HG03342 (cell line): ENCODE measurements around the gene TEAD1.

Experiments used
- ATAC-seq: cut with Tn5 transposase; IDR thresholded peaks from one replicate; pipeline ENCODE4 v1.9.1; 2021; ENCODE audit warnings: mild to moderate bottlenecking, moderate library complexity; ENCODE audit not compliant: unreplicated experiment

Gene TEAD1

GRCh38 chr11:12784987-12785386 lies 110.8 kb downstream of the TEAD1 start:
- no peak for ATAC-seq

GRCh38 chr11:12785901-12786300 lies 111.7 kb downstream of the TEAD1 start:
- ATAC-seq: no peak

- ATAC-seq: no peak
These were observed 112.2 kb downstream of the TEAD1 start for GRCh38 chr11:12786450-12786849.

DNA sequence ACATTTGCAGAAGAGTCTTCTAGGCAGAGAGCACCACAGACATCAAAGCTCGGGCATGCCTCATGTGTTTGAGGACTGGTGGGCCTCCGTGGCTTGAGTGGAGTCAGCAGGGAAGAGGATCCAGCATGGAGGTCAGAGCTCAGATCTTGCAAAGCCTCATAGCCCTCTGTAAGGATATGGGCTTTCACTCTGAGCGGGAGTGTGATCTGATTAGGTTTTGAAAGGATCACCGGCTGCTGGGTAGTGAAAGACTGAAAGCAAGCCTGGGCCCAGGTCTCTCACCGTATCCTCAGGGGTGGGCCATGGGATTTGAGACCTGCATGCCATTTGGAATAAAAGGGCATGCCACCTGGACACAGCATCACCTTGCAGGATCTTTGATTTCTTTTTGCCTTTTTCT lies 112.7 kb downstream of the TEAD1 start:
- ATAC-seq: no peak

GRCh38 chr11:12787847-12788246 lies 113.6 kb downstream of the TEAD1 start:
- no peak for ATAC-seq

GRCh38 chr11:12789054-12789453 lies 114.8 kb downstream of the TEAD1 start:
- ATAC-seq: no peak

GRCh38 chr11:12789596-12790215 lies 115.5 kb downstream of the TEAD1 start:
- ATAC-seq: no peak

DNA sequence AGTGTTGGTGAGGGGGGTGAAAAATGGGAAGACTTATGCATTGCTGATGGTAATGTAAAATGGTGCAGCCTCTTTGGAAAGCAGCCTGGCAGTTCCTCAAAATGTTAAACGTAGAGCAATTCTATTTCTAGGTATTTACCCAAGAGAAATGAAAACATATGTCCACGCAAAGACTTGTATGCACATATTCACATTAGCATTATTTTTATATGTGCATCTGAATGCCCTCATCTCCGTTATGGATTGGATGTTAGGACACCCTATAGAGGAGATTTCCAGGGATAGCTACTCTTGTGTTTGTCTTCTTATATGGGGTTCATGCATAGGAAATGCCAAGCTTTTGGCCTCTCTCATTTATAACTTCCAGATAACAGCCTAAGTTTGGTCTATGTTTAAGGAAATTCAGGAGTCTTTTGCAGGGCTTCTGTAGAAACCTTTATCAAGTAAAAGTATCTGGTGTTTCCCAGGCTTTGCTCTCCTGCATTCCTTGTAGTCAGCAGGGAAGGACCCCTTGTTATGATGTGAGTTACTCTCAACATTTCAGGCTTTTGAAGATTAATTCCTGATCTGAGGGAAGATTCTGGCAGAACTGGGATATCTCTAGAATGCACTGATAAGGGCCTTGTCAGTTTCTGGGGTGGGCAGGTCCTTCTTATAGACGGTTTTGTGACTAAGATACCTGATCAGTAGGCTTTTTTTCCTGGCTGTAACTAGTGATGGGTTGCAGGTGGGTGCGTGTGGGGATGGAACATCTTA lies 116.8 kb downstream of the TEAD1 start:
- no peak for ATAC-seq

DNA sequence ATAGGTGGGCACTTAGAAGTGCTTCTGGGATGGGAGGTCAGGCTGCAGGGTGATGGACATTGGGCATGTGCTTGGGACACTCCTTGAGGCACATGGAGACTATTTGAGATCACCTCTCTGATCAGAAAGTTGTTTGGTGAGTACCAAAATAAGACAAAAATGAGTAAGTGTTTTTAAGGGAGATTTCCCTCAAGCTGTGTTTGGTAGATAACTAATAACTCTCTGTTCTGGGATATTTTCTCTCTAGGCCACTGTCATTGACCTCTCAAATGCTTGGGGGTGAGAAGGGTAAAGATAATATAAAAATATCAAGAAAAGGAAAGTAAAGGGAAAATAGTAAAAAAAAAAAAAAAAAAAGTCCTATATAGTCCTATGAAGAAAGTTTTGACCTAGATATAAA lies 117.8 kb downstream of the TEAD1 start:
- no peak for ATAC-seq

- no peak for ATAC-seq
These were observed 118.4 kb downstream of the TEAD1 start for GRCh38 chr11:12792590-12792989.

DNA sequence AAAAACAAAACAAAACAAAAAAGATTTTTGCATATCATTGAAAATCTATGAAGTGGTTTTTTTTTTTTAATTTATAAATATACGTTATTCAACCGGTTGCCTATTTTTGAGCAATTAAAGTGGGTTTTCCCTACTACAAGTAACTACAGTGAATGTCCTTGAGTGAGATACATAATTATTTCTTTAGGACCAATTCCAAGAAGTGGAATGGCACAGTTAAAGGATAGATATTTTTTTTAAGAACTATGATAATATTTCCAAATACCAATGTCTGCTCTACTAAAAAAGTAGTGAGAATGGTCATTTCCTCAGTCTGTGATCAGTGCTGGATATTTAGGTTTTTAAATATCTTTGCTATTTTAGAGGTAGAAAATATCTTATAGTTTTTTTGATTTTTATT lies 118.8 kb downstream of the TEAD1 start:
- no peak for ATAC-seq

DNA sequence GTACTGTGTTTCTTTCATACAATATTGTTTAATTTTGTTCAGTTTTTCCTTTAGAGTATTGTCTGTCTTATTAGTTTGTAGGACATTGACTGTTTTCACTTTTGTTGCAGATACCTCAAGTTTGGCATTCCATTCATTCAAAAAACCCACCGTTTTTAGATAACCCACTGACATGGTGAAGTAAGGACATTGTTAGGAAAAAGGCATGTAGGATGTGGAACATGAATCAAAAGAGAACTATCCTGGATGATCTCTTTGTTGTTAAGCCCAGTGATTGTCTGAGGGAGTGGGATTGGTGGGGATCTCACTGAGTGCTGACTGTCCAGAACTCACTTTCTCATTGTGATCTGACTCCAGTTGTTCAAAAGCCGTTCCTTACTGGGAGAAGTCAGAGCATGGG lies 119.3 kb downstream of the TEAD1 start:
- no peak for ATAC-seq

DNA sequence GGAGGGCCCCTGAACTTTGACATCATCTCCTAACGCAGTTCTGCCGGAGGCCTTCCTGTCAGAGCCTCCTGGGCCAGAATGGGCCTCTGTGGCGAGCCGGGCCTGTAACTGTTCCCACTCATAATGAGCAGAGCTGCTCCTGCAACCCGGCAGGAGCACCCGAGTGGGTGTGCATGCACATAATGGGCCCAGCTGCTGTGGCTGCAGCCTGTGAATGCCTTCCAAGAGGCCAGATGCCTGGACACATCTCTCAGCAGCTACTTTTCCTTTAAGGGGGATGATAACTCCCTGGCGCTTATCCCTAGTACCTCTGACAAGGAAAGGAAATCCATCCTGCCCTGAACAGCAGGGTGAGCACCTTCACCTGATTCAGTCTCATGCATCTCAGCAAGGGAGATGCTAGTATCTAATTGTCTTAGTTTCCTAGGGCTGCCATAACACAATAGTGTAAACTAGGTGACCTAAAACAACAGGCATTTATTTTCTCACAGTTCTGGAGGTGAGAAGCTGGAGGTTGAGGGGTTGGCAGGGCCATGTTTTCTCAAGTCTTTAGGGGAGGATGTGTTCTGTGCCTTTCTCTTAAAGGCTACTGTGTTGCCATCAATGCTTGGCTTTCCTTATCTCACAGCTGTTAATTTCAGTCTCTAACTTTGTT lies 120.5 kb downstream of the TEAD1 start:
- no peak for ATAC-seq

- no peak for ATAC-seq
These were observed 123.8 kb downstream of the TEAD1 start for GRCh38 chr11:12797996-12798395.

- no peak for ATAC-seq
These were observed 124.4 kb downstream of the TEAD1 start for GRCh38 chr11:12798609-12799011.

DNA sequence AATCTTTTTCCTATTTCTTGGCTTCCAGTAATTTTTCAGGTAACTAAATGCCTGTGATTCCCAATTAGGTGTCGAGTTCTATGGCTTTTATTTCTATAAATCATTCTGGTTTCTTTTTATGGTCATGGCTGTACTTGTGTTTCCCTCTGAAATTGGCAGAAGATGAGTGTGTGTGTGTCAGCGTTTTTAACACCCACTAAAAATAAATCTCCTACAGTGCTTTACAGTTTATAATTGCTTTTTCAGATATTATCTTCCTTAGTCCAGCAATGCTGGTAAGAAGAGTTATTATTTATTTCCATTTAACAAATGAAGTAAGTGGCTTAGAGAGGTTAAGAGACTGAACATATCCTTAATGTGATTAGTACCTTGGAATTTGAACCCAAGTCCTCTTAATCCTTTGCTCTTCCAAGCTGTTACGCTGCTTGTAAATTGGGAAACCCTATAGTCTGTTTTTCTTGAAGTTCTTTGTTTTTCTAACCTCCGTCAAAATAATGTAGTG lies 125.2 kb downstream of the TEAD1 start:
- ATAC-seq: no peak

- no peak for ATAC-seq
These were observed 125.9 kb downstream of the TEAD1 start for GRCh38 chr11:12800032-12800671.

DNA sequence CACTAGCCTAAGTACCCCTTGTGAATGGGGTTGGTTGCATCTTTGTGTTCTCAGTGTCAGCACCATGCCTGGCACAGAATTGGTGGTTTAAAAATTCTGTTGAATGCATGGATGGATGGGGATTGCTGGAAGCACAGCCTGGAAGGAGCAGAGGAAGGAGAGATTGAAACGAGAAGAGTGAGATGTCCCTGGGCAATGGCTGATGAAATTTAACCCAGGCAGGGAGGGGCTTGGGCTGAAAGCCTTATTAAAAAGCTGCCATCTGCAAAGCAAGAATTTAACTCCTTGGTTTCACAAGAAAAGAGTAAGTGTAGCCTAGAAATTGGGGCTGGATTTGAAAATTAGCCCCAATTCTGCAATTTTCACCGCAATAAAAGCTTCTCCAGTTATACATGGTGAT lies 126.7 kb downstream of the TEAD1 start:
- no peak for ATAC-seq

GRCh38 chr11:12801976-12802375 lies 127.8 kb downstream of the TEAD1 start:
- ATAC-seq: no peak

GRCh38 chr11:12802418-12803085 lies 128.3 kb downstream of the TEAD1 start:
- no peak for ATAC-seq
